ENCODE data around the gene MVB12B.

Gene MVB12B

GRCh38 chr9:126343271-126343700, 16.7 kb downstream of the MVB12B start:
- H3K4me3 ChIP-seq (ENCODE audit: control insufficient read depth, low read depth, low read length): no peak overlapping the region
- DNase-seq (ENCODE audit: low read depth): no peak
- TF ChIP-seq, protein P1, sequence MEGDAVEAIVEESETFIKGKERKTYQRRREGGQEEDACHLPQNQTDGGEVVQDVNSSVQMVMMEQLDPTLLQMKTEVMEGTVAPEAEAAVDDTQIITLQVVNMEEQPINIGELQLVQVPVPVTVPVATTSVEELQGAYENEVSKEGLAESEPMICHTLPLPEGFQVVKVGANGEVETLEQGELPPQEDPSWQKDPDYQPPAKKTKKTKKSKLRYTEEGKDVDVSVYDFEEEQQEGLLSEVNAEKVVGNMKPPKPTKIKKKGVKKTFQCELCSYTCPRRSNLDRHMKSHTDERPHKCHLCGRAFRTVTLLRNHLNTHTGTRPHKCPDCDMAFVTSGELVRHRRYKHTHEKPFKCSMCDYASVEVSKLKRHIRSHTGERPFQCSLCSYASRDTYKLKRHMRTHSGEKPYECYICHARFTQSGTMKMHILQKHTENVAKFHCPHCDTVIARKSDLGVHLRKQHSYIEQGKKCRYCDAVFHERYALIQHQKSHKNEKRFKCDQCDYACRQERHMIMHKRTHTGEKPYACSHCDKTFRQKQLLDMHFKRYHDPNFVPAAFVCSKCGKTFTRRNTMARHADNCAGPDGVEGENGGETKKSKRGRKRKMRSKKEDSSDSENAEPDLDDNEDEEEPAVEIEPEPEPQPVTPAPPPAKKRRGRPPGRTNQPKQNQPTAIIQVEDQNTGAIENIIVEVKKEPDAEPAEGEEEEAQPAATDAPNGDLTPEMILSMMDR (IDR thresholded peaks at IDR 0.05; ENCODE audit: control insufficient read depth, insufficient read depth, low read depth, low read length, missing control alignments): no peak

- no peak for DNase-seq (ENCODE audit: low read depth)
- TF ChIP-seq, protein P1 (IDR thresholded peaks at IDR 0.05; ENCODE audit: control insufficient read depth, insufficient read depth, low read depth, low read length, missing control alignments): no peak
- no peak overlapping the region for H3K4me3 ChIP-seq (ENCODE audit: control insufficient read depth, low read depth, low read length)
These were observed 19.4 kb downstream of the MVB12B start for GRCh38 chr9:126346031-126346430.

DNA sequence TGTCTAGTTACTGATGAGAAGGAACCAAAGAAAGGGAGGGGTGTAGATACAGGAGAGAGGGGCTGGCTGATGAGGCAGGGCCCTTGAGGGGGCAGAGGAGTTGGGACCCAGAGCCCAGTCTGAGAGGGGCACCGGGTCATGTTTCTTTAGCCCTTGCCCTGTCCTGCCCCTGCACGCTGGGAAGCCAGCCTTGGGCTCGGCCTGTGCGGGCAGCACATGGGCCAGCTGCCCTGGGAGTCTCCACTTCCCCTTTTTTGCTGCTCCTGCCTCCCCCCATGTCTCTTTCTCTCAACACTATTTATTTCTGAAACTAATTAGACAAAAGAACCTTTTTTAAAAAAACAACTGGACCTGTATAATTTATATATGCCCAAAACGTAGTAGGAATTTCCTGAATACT, 20.5 kb downstream of the MVB12B start:
- H3K4me3 ChIP-seq (ENCODE audit: control insufficient read depth, low read depth, low read length): no peak overlapping the region
- no peak for DNase-seq (ENCODE audit: low read depth)
- TF ChIP-seq, protein P1 (IDR thresholded peaks at IDR 0.05; ENCODE audit: control insufficient read depth, insufficient read depth, low read depth, low read length, missing control alignments): no peak

GRCh38 chr9:126347911-126348760, 21.5 kb downstream of the MVB12B start:
- TF ChIP-seq, protein P1 (IDR thresholded peaks at IDR 0.05; ENCODE audit: control insufficient read depth, insufficient read depth, low read depth, low read length, missing control alignments): no peak
- no peak overlapping the region for H3K4me3 ChIP-seq (ENCODE audit: control insufficient read depth, low read depth, low read length)
- DNase-seq (ENCODE audit: low read depth): no peak

GRCh38 chr9:126348911-126349550, 22.4 kb downstream of the MVB12B start:
- DNase-seq (ENCODE audit: low read depth): no peak
- TF ChIP-seq, protein P1 (IDR thresholded peaks at IDR 0.05; ENCODE audit: control insufficient read depth, insufficient read depth, low read depth, low read length, missing control alignments): no peak
- no peak overlapping the region for H3K4me3 ChIP-seq (ENCODE audit: control insufficient read depth, low read depth, low read length)

DNA sequence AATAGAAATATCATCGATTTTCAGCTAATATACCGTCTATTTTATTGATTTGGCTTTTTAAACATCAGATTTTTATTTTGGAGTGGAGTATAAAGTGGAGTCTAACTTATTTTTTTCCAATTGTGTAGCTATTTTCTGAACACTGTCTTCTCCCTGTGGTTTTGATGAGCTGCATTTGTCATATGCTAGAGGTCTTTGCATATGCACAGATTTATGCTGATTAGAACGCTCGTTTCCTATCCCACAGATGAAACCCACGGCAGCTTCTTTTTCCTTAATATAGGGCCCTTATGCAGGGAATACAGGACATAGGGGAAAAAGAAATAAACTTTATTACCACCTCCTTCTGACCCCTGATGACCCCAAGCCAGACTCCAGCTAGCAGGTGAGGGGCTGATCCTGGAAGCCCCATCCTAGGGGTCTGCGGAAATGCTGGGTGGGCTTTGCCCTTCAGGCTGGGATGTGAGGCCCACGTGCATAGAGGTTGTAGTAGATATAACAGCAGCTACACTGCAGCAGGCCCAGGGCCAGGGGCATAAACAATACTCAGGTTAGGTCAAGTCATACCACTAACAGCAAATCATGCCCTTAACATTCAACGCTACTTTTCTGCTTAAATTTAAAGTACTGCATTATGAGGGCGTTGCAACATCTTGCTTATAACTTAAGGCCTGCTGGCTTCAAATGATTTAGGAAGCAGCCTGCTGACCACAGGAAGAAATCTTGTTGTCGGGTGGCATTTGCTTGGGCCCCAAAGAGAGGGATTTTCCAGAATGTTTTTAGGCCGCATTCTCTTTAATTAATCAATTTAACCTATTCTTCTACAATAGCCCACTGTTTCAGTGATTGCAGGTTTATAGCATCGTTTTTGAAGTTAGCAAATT, 28.5 kb downstream of the MVB12B start:
- TF ChIP-seq, protein P1 (IDR thresholded peaks at IDR 0.05; ENCODE audit: control insufficient read depth, insufficient read depth, low read depth, low read length, missing control alignments): no peak
- no peak overlapping the region for H3K4me3 ChIP-seq (ENCODE audit: control insufficient read depth, low read depth, low read length)
- DNase-seq (ENCODE audit: low read depth): no peak

All from AG09309 (cell line).